Keratinocyte (primary cell): ENCODE data around the gene SLIT3. TPM values are rescaled to one million over a fixed set of nuclear protein-coding genes. Genes with fewer than 3 reads are reported as not detected.

Experiments used
- DNase-seq: peaks from one replicate; pipeline ENCODE4 v3.0.0-alpha.2; 2011; ENCODE audit warnings: low read depth, missing footprints, low spot score
- FAIRE-seq: peaks from 2 replicates; lab custom pipeline; 2011; peaks lifted over from hg19 to GRCh38; lab: Jason Lieb, UNC
- H2AFZ ChIP-seq: 2 replicates; pipeline ENCODE4 v1.6.0; 2012; ENCODE audit warnings: low read length, control low read depth, inconsistent platforms; ENCODE audit not compliant: control insufficient read depth
- H3K27ac ChIP-seq: 2 replicates; pipeline ENCODE4 v1.5.1; 2011; ENCODE audit warnings: low read length; ENCODE audit not compliant: control insufficient read depth, insufficient read depth
- H3K27me3 ChIP-seq: 3 replicates; pipeline ENCODE4 v1.6.0; 2011; ENCODE audit warnings: low read length; ENCODE audit not compliant: control insufficient read depth, insufficient read depth; ENCODE audit errors: extremely low read depth
- H3K36me3 ChIP-seq, 2 experiments: 2 replicates in 1 of 2; 3 replicates in 1 of 2; pipeline ENCODE4 v1.5.1; 2011; ENCODE audit warnings: low read length in 2 of 2, mild to moderate bottlenecking in 1 of 2; ENCODE audit not compliant: control insufficient read depth in 2 of 2, insufficient read depth in 2 of 2; ENCODE audit errors: extremely low read depth in 1 of 2
- H3K4me1 ChIP-seq: 3 replicates; pipeline ENCODE4 v1.5.1; 2011; ENCODE audit warnings: low read length; ENCODE audit not compliant: control insufficient read depth, insufficient read depth; ENCODE audit errors: extremely low read depth
- H3K4me2 ChIP-seq: 3 replicates; pipeline ENCODE4 v1.6.0; 2011; ENCODE audit warnings: low read depth, low read length; ENCODE audit not compliant: control insufficient read depth, insufficient read depth; ENCODE audit errors: extremely low read depth
- H3K4me3 ChIP-seq, 3 experiments: fragments of 200-600 bp in 1 of 3; sonication (generic) in 1 of 3; 2 replicates in 2 of 3; 3 replicates in 1 of 3; pipeline ENCODE4 v1.5.1; 2011 to 2016; ENCODE audit warnings: low read length in 3 of 3, mild to moderate bottlenecking in 3 of 3, control low read depth in 2 of 3, inconsistent platforms in 1 of 3, low read depth in 1 of 3, mixed read lengths in 1 of 3, mixed run types in 1 of 3, moderate library complexity in 1 of 3; ENCODE audit not compliant: control insufficient read depth in 2 of 3, insufficient read depth in 2 of 3; ENCODE audit errors: extremely low read depth in 1 of 3
- H3K79me2 ChIP-seq: 2 replicates; pipeline ENCODE4 v1.6.0; 2012; ENCODE audit warnings: low read length; ENCODE audit not compliant: control insufficient read depth, insufficient read depth
- H3K9ac ChIP-seq: 3 replicates; pipeline ENCODE4 v1.6.0; 2011; ENCODE audit warnings: low read length; ENCODE audit not compliant: control insufficient read depth, insufficient read depth; ENCODE audit errors: extremely low read depth
- H3K9me1 ChIP-seq: 3 replicates; pipeline ENCODE4 v1.6.0; 2011; ENCODE audit warnings: low read length; ENCODE audit not compliant: control insufficient read depth, insufficient read depth; ENCODE audit errors: extremely low read depth
- H3K9me3 ChIP-seq: 2 replicates; pipeline ENCODE4 v1.5.1; 2012; ENCODE audit warnings: low read depth, low read length; ENCODE audit not compliant: control insufficient read depth
- H4K20me1 ChIP-seq: 3 replicates; pipeline ENCODE4 v1.6.0; 2011; ENCODE audit warnings: low read length; ENCODE audit not compliant: control insufficient read depth, insufficient read depth; ENCODE audit errors: extremely low read depth
- EZH2 ChIP-seq: IDR thresholded peaks from one replicate; pipeline ENCODE4 v1.6.1; 2012; ENCODE audit warnings: inconsistent platforms, mild to moderate bottlenecking, low read length, moderate library complexity
- dilution Hi-C: fragments of 300-500 bp; cut with MboI; formaldehyde crosslinking; loops from one replicate; pipeline ENCODE4 v1.7.0; 2020; ENCODE audit warnings: low sequenced_read_pairs; ENCODE audit not compliant: extremely low pct_ligation_motif_present
- polyA plus RNA-seq, 5 experiments: library from polyadenylated mRNA; depleted of rRNA in 3 of 5; stranded (reverse) in 3 of 5; stranded (forward) in 1 of 5; unstranded in 1 of 5; fragments of >200 nt; gene quantifications; 1 replicate in 1 of 5; 2 replicates in 3 of 5; 3 replicates in 1 of 5; pipeline versions ENCODE4 v1.2.1 to v1.2.3, GENCODE V29; 2011 to 2012; ENCODE audit warnings: missing spikeins in 2 of 5, low read depth in 1 of 5, low replicate concordance in 1 of 5
- TF ChIP-seq, protein P1 (sequence below), 3 experiments: IDR thresholded peaks in 1 of 3; conservative IDR thresholded peaks in 1 of 3; optimal IDR thresholded peaks in 1 of 3; 2 replicates in 2 of 3; 3 replicates in 1 of 3; pipeline versions ENCODE3 to v1.5.1; 2011; ENCODE audit warnings: low read length in 3 of 3, mild to moderate bottlenecking in 3 of 3, moderate library complexity in 2 of 3, control low read depth in 1 of 3, inconsistent platforms in 1 of 3; ENCODE audit not compliant: insufficient read depth in 2 of 3; ENCODE audit errors: extremely low read depth in 1 of 3

SLIT3 gene
- polyA plus RNA-seq, 1 donor (not counting 4 experiments of a cell fraction or from before 2014, with no cell fraction given): 2.4 TPM

GRCh38 chr5:168831383-168831782 lies 469.6 kb downstream of the SLIT3 start:
- no peak overlapping the region for H3K4me3 ChIP-seq
- H3K9me1 ChIP-seq: no peaks in the 10 kb centered on the region
- no peaks in the 10 kb centered on the region for H3K9me3 ChIP-seq
- H4K20me1 ChIP-seq: no peaks in the 10 kb centered on the region
- dilution Hi-C loops: no loop called here
- no peaks in the 10 kb centered on the region for H3K27me3 ChIP-seq
- no peak overlapping the region for H3K9ac ChIP-seq
- TF ChIP-seq, protein P1, sequence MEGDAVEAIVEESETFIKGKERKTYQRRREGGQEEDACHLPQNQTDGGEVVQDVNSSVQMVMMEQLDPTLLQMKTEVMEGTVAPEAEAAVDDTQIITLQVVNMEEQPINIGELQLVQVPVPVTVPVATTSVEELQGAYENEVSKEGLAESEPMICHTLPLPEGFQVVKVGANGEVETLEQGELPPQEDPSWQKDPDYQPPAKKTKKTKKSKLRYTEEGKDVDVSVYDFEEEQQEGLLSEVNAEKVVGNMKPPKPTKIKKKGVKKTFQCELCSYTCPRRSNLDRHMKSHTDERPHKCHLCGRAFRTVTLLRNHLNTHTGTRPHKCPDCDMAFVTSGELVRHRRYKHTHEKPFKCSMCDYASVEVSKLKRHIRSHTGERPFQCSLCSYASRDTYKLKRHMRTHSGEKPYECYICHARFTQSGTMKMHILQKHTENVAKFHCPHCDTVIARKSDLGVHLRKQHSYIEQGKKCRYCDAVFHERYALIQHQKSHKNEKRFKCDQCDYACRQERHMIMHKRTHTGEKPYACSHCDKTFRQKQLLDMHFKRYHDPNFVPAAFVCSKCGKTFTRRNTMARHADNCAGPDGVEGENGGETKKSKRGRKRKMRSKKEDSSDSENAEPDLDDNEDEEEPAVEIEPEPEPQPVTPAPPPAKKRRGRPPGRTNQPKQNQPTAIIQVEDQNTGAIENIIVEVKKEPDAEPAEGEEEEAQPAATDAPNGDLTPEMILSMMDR (optimal IDR thresholded peaks at IDR 0.05 in 1 of 3, IDR thresholded peaks at IDR 0.05 in 1 of 3, conservative IDR thresholded peaks at IDR 0.05 in 1 of 3; ENCODE audit: extremely low read depth in 1 of 3, insufficient read depth in 2 of 3, low read length in 3 of 3): no peak
- TF ChIP-seq EZH2: no peak
- H3K36me3 ChIP-seq: no peaks in the 10 kb centered on the region
- DNase-seq (no peak), FAIRE-seq (no peak)
- H2AFZ ChIP-seq: no peak overlapping the region
- H3K4me1 ChIP-seq: no peaks in the 10 kb centered on the region
- no peak overlapping the region for H3K4me2 ChIP-seq
- no peaks in the 10 kb centered on the region for H3K79me2 ChIP-seq
- H3K27ac ChIP-seq: no peak overlapping the region

DNA sequence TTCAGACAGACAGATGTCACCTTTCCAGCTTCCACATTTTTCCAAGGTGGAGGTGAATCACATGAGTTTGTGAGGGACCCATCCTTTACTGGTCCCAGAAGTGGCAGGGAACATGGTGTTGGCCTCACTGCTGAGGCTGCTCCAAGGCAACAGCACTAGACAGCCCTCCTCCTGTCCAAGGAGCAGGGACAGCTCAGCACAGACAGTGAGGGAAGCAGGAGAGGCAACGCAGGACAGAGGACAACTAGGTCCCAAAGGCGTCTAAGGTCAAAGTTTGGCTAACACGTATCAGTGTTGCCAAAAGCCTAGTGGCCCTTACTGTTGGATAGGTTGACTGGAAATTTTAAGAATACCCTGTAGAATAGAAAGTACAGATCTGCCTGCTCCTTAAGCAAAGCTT lies 470.1 kb downstream of the SLIT3 start:
- TF ChIP-seq, protein P1 (optimal IDR thresholded peaks at IDR 0.05 in 1 of 3, IDR thresholded peaks at IDR 0.05 in 1 of 3, conservative IDR thresholded peaks at IDR 0.05 in 1 of 3; ENCODE audit: extremely low read depth in 1 of 3, insufficient read depth in 2 of 3, low read length in 3 of 3): no peak
- TF ChIP-seq EZH2: no peak
- no peaks in the 10 kb centered on the region for H3K4me1 ChIP-seq
- DNase-seq (no peak), FAIRE-seq (no peak)
- H3K9me1 ChIP-seq: no peaks in the 10 kb centered on the region
- no peaks in the 10 kb centered on the region for H3K79me2 ChIP-seq
- no peaks in the 10 kb centered on the region for H4K20me1 ChIP-seq
- no peak overlapping the region for H3K4me3 ChIP-seq
- dilution Hi-C loops: no loop called here
- H3K36me3 ChIP-seq: no peaks in the 10 kb centered on the region
- no peaks in the 10 kb centered on the region for H3K27me3 ChIP-seq
- no peak overlapping the region for H3K27ac ChIP-seq
- no peak overlapping the region for H3K4me2 ChIP-seq
- H2AFZ ChIP-seq: no peak overlapping the region
- no peak overlapping the region for H3K9ac ChIP-seq
- no peaks in the 10 kb centered on the region for H3K9me3 ChIP-seq
